Endothelial cell of umbilical vein (primary cell): Measurements from ENCODE around the gene SAE1.

ENCODE experiments used
- CTCF ChIP-seq, 2 donors: IDR thresholded peaks; 1 replicate in 1 of 2; 2 replicates in 1 of 2; pipeline ENCODE4 v1.5.1; 2011; ENCODE audit warnings: low read length in 2 of 2, mild to moderate bottlenecking in 2 of 2, moderate library complexity in 2 of 2, control low read depth in 1 of 2, inconsistent platforms in 1 of 2, low read depth in 1 of 2; ENCODE audit not compliant: insufficient read depth in 1 of 2; ENCODE audit errors: extremely low read depth in 1 of 2
- EZH2 ChIP-seq: IDR thresholded peaks from 2 replicates; pipeline ENCODE4 v1.6.1; 2012; ENCODE audit warnings: borderline replicate concordance, low read depth, mild to moderate bottlenecking, moderate library complexity, low read length, inconsistent platforms; ENCODE audit not compliant: severe bottlenecking

DNA sequence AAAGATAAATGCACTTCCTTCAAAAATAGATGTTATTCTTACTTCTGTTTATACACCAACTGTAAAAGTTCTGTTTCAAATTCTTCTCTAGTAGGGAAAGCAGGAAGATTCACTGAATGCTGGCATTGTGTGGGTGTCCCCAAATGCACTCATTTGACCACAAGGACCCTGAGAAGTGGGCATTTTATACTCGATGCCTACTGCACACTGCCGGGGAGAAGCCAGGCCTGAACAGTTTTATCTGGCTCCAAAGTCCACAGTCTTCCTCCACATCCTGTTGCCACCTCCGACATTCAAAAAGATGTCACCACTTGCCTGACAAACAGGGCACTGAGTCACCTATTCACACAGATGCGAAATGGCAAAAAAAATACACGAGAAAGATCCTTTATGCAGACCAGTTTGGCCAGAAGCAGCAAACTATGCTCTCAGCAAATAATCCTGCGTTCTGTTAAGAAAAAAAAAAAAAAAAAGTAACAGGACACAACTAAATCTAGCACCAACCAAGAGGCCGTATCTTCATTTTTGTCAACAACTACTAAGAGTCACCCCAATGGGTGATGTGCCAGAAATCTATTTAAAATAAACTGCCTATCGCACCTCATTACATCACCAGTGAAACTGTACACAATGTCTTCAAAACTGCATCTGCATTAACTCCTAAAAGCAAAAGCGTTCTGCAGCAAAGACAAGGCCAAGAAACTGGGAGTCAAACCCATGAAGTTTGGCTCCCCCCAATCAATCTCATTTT, 23.3 kb upstream of the SAE1 start:
- TF ChIP-seq EZH2 (no peak), CTCF (IDR thresholded peaks at IDR 0.05; ENCODE audit: extremely low read depth in 1 of 2, insufficient read depth in 1 of 2, low read depth in 1 of 2, low read length in 2 of 2) (no peak)
